ENCODE measurements around the gene FARP2.
A peak's percentile ranks its signal among the peaks of the same experiment; 100 is the strongest.

FARP2 gene

GRCh38 chr2:241534293-241534692, 178.2 kb downstream of the FARP2 start:
- no peak overlapping the region for H3K27ac ChIP-seq (ENCODE audit: insufficient read depth, low read length, poor library complexity, severe bottlenecking)
- DNase-seq: no peak
- no peaks in the 10 kb centered on the region for H3K27me3 ChIP-seq (replicated peaks; ENCODE audit: control insufficient read depth, insufficient read depth, low read length, poor library complexity, severe bottlenecking)
- H3K4me1 ChIP-seq (ENCODE audit: control insufficient read depth, insufficient read depth, low read length, poor library complexity, severe bottlenecking): no peaks in the 10 kb centered on the region
- no peaks in the 10 kb centered on the region for H3K36me3 ChIP-seq (ENCODE audit: control insufficient read depth, insufficient read depth, low read length)
- no peaks in the 10 kb centered on the region for H3K9me3 ChIP-seq (ENCODE audit: control insufficient read depth, low read length)
- no peak overlapping the region for H3K4me3 ChIP-seq (ENCODE audit: insufficient read depth, low read depth, low read length, poor library complexity, severe bottlenecking)

DNA sequence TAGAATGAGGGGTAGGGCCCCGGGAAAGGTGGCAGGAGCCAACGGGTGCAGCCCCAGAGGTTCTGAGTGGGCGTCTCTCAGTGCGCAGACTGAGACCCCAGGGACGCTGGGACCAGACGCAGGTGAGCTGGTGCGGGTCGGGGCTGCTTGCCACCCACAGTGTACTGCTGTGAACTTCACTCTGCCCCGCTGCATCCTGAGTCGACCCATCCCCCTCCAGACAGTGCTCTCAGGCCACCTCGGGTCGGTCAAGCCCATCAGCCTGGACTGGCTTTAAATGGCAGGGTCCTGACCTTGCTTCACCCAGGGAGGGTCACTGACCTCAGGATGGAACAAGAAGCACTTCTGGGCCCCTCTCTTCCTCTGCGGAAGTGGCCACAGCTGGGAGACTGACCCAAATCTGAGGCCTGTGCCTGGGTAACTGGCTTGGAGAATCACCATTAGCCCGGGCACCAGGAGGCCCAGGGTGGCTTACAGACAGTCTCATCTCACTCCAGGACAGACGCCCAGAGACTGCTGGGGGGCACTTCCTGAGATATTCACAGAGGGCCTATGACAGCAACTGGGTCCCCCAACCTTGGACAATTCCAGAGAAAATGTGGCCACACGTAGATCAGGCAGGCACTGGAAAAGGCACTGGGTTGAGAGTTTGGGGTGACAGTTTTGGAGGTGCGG, 178.8 kb downstream of the FARP2 start:
- Histone ChIP-seq H3K36me3 (ENCODE audit: control insufficient read depth, insufficient read depth, low read length) (no peaks in the 10 kb centered on the region), H3K9me3 (ENCODE audit: control insufficient read depth, low read length) (no peaks in the 10 kb centered on the region), H3K4me1 (ENCODE audit: control insufficient read depth, insufficient read depth, low read length, poor library complexity, severe bottlenecking) (no peaks in the 10 kb centered on the region), H3K27me3 (replicated peaks; ENCODE audit: control insufficient read depth, insufficient read depth, low read length, poor library complexity, severe bottlenecking) (no peaks in the 10 kb centered on the region), H3K27ac (ENCODE audit: insufficient read depth, low read length, poor library complexity, severe bottlenecking) (no peak overlapping the region), H3K4me3 (ENCODE audit: insufficient read depth, low read depth, low read length, poor library complexity, severe bottlenecking) (no peak overlapping the region)
- DNase-seq: no peak

- Histone ChIP-seq H3K4me1 (ENCODE audit: control insufficient read depth, insufficient read depth, low read length, poor library complexity, severe bottlenecking) (no peaks in the 10 kb centered on the region), H3K27me3 (replicated peaks; ENCODE audit: control insufficient read depth, insufficient read depth, low read length, poor library complexity, severe bottlenecking) (no peaks in the 10 kb centered on the region), H3K9me3 (ENCODE audit: control insufficient read depth, low read length) (no peaks in the 10 kb centered on the region), H3K36me3 (ENCODE audit: control insufficient read depth, insufficient read depth, low read length) (no peaks in the 10 kb centered on the region), H3K27ac (ENCODE audit: insufficient read depth, low read length, poor library complexity, severe bottlenecking) (no peak overlapping the region), H3K4me3 (ENCODE audit: insufficient read depth, low read depth, low read length, poor library complexity, severe bottlenecking) (no peak overlapping the region)
- no peak for DNase-seq
These were observed 180.0 kb downstream of the FARP2 start for GRCh38 chr2:241535871-241536655.

GRCh38 chr2:241538838-241539615, 182.9 kb downstream of the FARP2 start:
- Histone ChIP-seq H3K27ac (ENCODE audit: insufficient read depth, low read length, poor library complexity, severe bottlenecking) (no peak overlapping the region), H3K4me3 (ENCODE audit: insufficient read depth, low read depth, low read length, poor library complexity, severe bottlenecking) (no peak overlapping the region), H3K27me3 (replicated peaks; ENCODE audit: control insufficient read depth, insufficient read depth, low read length, poor library complexity, severe bottlenecking) (peaks cover 7% of the 10 kb centered on the region), H3K4me1 (ENCODE audit: control insufficient read depth, insufficient read depth, low read length, poor library complexity, severe bottlenecking) (no peaks in the 10 kb centered on the region), H3K9me3 (ENCODE audit: control insufficient read depth, low read length) (no peaks in the 10 kb centered on the region), H3K36me3 (ENCODE audit: control insufficient read depth, insufficient read depth, low read length) (no peaks in the 10 kb centered on the region)
- no peak for DNase-seq

GRCh38 chr2:241539616-241540374, 183.7 kb downstream of the FARP2 start:
- no peak overlapping the region for H3K4me3 ChIP-seq (ENCODE audit: insufficient read depth, low read depth, low read length, poor library complexity, severe bottlenecking)
- DNase-seq: no peak
- H3K9me3 ChIP-seq (ENCODE audit: control insufficient read depth, low read length): no peaks in the 10 kb centered on the region
- H3K27ac ChIP-seq (ENCODE audit: insufficient read depth, low read length, poor library complexity, severe bottlenecking): no peak overlapping the region
- no peaks in the 10 kb centered on the region for H3K36me3 ChIP-seq (ENCODE audit: control insufficient read depth, insufficient read depth, low read length)
- H3K27me3 ChIP-seq (replicated peaks; ENCODE audit: control insufficient read depth, insufficient read depth, low read length, poor library complexity, severe bottlenecking): peaks cover 7% of the 10 kb centered on the region
- no peaks in the 10 kb centered on the region for H3K4me1 ChIP-seq (ENCODE audit: control insufficient read depth, insufficient read depth, low read length, poor library complexity, severe bottlenecking)

GRCh38 chr2:241540401-241540770, 184.3 kb downstream of the FARP2 start:
- Histone ChIP-seq H3K27me3 (replicated peaks; ENCODE audit: control insufficient read depth, insufficient read depth, low read length, poor library complexity, severe bottlenecking) (peaks cover 7% of the 10 kb centered on the region), H3K36me3 (ENCODE audit: control insufficient read depth, insufficient read depth, low read length) (no peaks in the 10 kb centered on the region), H3K4me1 (ENCODE audit: control insufficient read depth, insufficient read depth, low read length, poor library complexity, severe bottlenecking) (no peaks in the 10 kb centered on the region), H3K4me3 (ENCODE audit: insufficient read depth, low read depth, low read length, poor library complexity, severe bottlenecking) (no peak overlapping the region), H3K9me3 (ENCODE audit: control insufficient read depth, low read length) (no peaks in the 10 kb centered on the region), H3K27ac (ENCODE audit: insufficient read depth, low read length, poor library complexity, severe bottlenecking) (no peak overlapping the region)
- DNase-seq: no peak

DNA sequence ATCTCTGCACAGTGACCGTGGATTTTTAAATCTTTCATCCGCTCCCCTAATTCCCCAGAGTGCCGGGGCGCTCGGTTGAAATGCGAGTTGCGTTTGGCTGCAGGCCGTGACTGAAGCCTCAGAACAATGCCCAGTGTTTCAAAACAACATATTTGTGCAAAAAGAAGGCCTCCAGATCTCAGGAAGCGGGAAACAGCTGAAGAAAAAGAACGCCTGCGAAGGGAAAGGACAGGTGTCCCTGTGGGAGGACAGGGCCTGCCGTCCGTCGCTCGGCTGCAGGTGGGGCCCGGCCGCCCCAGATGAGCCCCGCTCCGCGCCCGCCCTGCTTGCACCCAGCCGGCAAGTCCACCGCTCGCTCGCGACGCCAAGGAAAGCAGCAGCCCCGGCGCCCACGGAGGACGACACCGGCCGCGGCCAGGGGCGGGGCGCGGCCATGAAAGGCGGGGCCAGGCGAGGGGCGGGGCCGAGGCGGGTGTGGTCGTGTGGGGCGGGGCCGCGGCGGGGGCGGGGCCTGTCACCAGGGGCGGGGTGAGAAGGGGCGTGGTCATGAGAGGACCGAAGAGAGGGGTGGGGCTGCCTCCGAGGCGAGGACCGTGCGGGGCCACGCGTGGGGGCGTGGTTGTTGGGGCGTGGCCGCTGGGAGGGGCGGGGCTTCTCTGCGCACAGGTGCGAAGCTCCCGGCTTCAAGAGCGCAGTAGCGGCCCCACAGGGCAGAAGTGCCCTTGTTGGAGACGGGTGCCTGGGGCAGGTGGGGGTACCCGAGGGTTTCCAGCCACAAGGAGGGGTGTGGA, 184.9 kb downstream of the FARP2 start:
- Histone ChIP-seq H3K4me3 (ENCODE audit: insufficient read depth, low read depth, low read length, poor library complexity, severe bottlenecking) (no peak overlapping the region), H3K36me3 (ENCODE audit: control insufficient read depth, insufficient read depth, low read length) (no peaks in the 10 kb centered on the region), H3K4me1 (ENCODE audit: control insufficient read depth, insufficient read depth, low read length, poor library complexity, severe bottlenecking) (no peaks in the 10 kb centered on the region), H3K27me3 (replicated peaks; ENCODE audit: control insufficient read depth, insufficient read depth, low read length, poor library complexity, severe bottlenecking) (peaks cover 7% of the 10 kb centered on the region), H3K9me3 (ENCODE audit: control insufficient read depth, low read length) (no peaks in the 10 kb centered on the region), H3K27ac (ENCODE audit: insufficient read depth, low read length, poor library complexity, severe bottlenecking) (no peak overlapping the region)
- peak; percentile 32 to 53 (median 48) for DNase-seq

DNA sequence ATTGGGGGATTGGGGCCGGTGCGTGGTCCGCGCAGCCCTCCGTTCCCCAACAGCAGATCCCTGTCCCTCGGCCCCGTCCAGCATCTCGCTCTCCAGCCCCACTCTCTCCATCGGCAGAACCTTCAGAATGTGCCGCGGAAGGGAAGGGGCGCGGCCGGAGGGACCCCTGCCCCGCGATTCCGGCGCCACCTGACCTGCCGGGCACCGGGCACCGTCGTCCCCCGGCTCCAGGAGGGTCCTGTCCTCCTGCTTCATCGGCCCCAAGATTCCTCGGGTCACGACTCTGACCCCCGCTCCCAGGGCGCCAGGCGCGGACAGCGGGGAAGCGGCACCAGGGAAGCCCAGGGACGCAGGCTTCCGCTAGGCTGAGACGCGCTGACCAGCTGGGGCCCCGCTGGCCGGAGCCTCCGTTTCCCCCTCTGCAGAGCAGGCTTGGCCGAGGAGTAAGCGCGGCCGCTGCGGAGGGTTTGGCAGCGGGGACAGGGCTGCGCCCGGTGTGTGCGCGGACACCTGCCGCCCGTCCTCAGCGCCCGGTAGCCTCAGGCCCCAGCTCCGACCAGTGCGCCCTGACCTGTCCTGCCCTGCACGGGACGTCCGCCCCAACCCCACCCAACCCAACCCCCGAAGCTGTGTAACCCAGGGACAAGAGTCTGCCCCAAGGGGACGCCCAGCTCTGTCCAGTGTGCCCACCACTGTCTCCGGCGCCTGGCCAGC, 185.6 kb downstream of the FARP2 start:
- DNase-seq: no peak
- no peaks in the 10 kb centered on the region for H3K36me3 ChIP-seq (ENCODE audit: control insufficient read depth, insufficient read depth, low read length)
- no peaks in the 10 kb centered on the region for H3K9me3 ChIP-seq (ENCODE audit: control insufficient read depth, low read length)
- peaks cover 8% of the 10 kb centered on the region for H3K27me3 ChIP-seq (replicated peaks; ENCODE audit: control insufficient read depth, insufficient read depth, low read length, poor library complexity, severe bottlenecking)
- H3K4me1 ChIP-seq (ENCODE audit: control insufficient read depth, insufficient read depth, low read length, poor library complexity, severe bottlenecking): no peaks in the 10 kb centered on the region
- no peak overlapping the region for H3K27ac ChIP-seq (ENCODE audit: insufficient read depth, low read length, poor library complexity, severe bottlenecking)
- H3K4me3 ChIP-seq (ENCODE audit: insufficient read depth, low read depth, low read length, poor library complexity, severe bottlenecking): no peak overlapping the region

- H3K4me3 ChIP-seq (ENCODE audit: insufficient read depth, low read depth, low read length, poor library complexity, severe bottlenecking): no peak overlapping the region
- no peaks in the 10 kb centered on the region for H3K4me1 ChIP-seq (ENCODE audit: control insufficient read depth, insufficient read depth, low read length, poor library complexity, severe bottlenecking)
- DNase-seq: no peak
- H3K36me3 ChIP-seq (ENCODE audit: control insufficient read depth, insufficient read depth, low read length): no peaks in the 10 kb centered on the region
- H3K27me3 ChIP-seq (replicated peaks; ENCODE audit: control insufficient read depth, insufficient read depth, low read length, poor library complexity, severe bottlenecking): peaks cover 10% of the 10 kb centered on the region
- no peaks in the 10 kb centered on the region for H3K9me3 ChIP-seq (ENCODE audit: control insufficient read depth, low read length)
- H3K27ac ChIP-seq (ENCODE audit: insufficient read depth, low read length, poor library complexity, severe bottlenecking): no peak overlapping the region
These were observed 186.2 kb downstream of the FARP2 start for GRCh38 chr2:241542278-241542605.
